H1 (cell line): ENCODE measurements around the gene AGTR1.

Experiments
- ASH2L ChIP-seq: fragments of 200-600, 300-600 bp; sonication (generic); IDR thresholded peaks from one replicate; pipeline ENCODE4 v1.7.1; 2017; ENCODE audit warnings: low read length
- ATF2 ChIP-seq: IDR thresholded peaks from 2 replicates; pipeline ENCODE4 v1.6.1; 2012; ENCODE audit warnings: low read length, inconsistent platforms
- EP300 ChIP-seq, 2 experiments: IDR thresholded peaks; 1 replicate in 1 of 2; 2 replicates in 1 of 2; pipeline ENCODE4 v1.6.1; 2011 to 2012; ENCODE audit warnings: low read depth in 2 of 2, low read length in 2 of 2, mild to moderate bottlenecking in 2 of 2, borderline replicate concordance in 1 of 2, inconsistent platforms in 1 of 2, moderate library complexity in 1 of 2
- RFX5 ChIP-seq: IDR thresholded peaks from 2 replicates; pipeline ENCODE4 v1.6.1; 2011; ENCODE audit warnings: low read depth, low read length, improper control_type of control experiment, borderline replicate concordance
- SUZ12 ChIP-seq: fragments of 200-600 bp; sonication (generic); IDR thresholded peaks from 2 replicates; pipeline ENCODE4 v1.6.1; 2012; ENCODE audit warnings: mild to moderate bottlenecking, inconsistent platforms, low read length, moderate library complexity, mixed read lengths

- TF ChIP-seq EP300 (IDR thresholded peaks at IDR 0.05; ENCODE audit: borderline replicate concordance in 1 of 2, low read depth in 2 of 2, low read length in 2 of 2) (no peak), ATF2 (no peak), ASH2L (no peak), SUZ12 (no peak), RFX5 (no peak)
These were observed 31.1 kb downstream of the AGTR1 start for GRCh38 chr3:148728753-148729152.
